Mesendoderm (in vitro differentiated cells): ENCODE data around the gene SLC10A7.
A peak's percentile ranks its signal among the peaks of the same experiment; 100 is the strongest.

Experiments used
- DNase-seq: peaks from one replicate; pipeline ENCODE4 v3.0.0; 2013
- H2AK5ac ChIP-seq: 2 replicates; pipeline ENCODE4 v1.6.1; 2013; ENCODE audit warnings: low read length, inconsistent platforms
- H2BK120ac ChIP-seq: 2 replicates; pipeline ENCODE4 v1.6.1; 2013; ENCODE audit warnings: low read depth, mild to moderate bottlenecking, low read length, moderate library complexity, mixed read lengths
- H2BK15ac ChIP-seq: replicated peaks from 2 replicates; pipeline ENCODE4 v1.6.1; 2013; ENCODE audit warnings: low read depth, mild to moderate bottlenecking, moderate library complexity
- H2BK5ac ChIP-seq: 2 replicates; pipeline ENCODE4 v1.6.1; 2013; ENCODE audit warnings: low read length, inconsistent platforms
- H3K18ac ChIP-seq: 2 replicates; pipeline ENCODE4 v1.6.1; 2013; ENCODE audit warnings: mild to moderate bottlenecking, low read length, mixed read lengths
- H3K23ac ChIP-seq: one replicate; pipeline ENCODE4 v1.6.1; 2013; ENCODE audit warnings: low read length
- H3K27ac ChIP-seq: 2 replicates; pipeline ENCODE4 v1.5.1; 2013; ENCODE audit warnings: low read depth, mild to moderate bottlenecking, inconsistent platforms, low read length, moderate library complexity
- H3K27me3 ChIP-seq: 2 replicates; pipeline ENCODE4 v1.6.1; 2013; ENCODE audit warnings: low read length, control low read depth, mild to moderate bottlenecking, inconsistent platforms; ENCODE audit not compliant: insufficient read depth, poor library complexity
- H3K36me3 ChIP-seq: 2 replicates; pipeline ENCODE4 v1.6.1; 2013; ENCODE audit warnings: low read length, inconsistent platforms; ENCODE audit not compliant: control insufficient read depth, insufficient read depth
- H3K4ac ChIP-seq: one replicate; pipeline ENCODE4 v1.6.1; 2013; ENCODE audit warnings: low read depth, mild to moderate bottlenecking, low read length, moderate library complexity
- H3K4me1 ChIP-seq: 2 replicates; pipeline ENCODE4 v1.6.1; 2013; ENCODE audit warnings: low read depth, low read length, inconsistent platforms; ENCODE audit not compliant: control insufficient read depth
- H3K4me2 ChIP-seq: 2 replicates; pipeline ENCODE4 v1.6.1; 2013; ENCODE audit warnings: low read length
- H3K4me3 ChIP-seq: 2 replicates; pipeline ENCODE4 v1.5.1; 2013; ENCODE audit warnings: mild to moderate bottlenecking, low read length
- H3K56ac ChIP-seq: one replicate; pipeline ENCODE4 v1.6.1; 2013; ENCODE audit warnings: low read length
- H3K79me1 ChIP-seq: 2 replicates; pipeline ENCODE4 v1.6.1; 2013; ENCODE audit warnings: low read length, inconsistent platforms
- H3K79me2 ChIP-seq: 2 replicates; pipeline ENCODE4 v1.6.1; 2013; ENCODE audit warnings: mild to moderate bottlenecking, low read length; ENCODE audit not compliant: control insufficient read depth, insufficient read depth
- H3K9ac ChIP-seq: 2 replicates; pipeline ENCODE4 v1.6.1; 2013; ENCODE audit warnings: low read length, inconsistent platforms
- H4K5ac ChIP-seq: one replicate; pipeline ENCODE4 v1.6.1; 2013; ENCODE audit warnings: low read length
- H4K8ac ChIP-seq: one replicate; pipeline ENCODE4 v1.6.1; 2013; ENCODE audit warnings: low read depth, mild to moderate bottlenecking, control low read depth, low read length, moderate library complexity
- WGBS: extraction: QIAGEN DNeasy Blood & Tissue Kit; methylation state at CpG from one replicate; pipeline ENCODE4 v1.1.7; 2013; ENCODE audit warnings: low lambda C conversion rate, missing lambda C conversion rate; ENCODE audit not compliant: insufficient coverage; ENCODE audit errors: extremely low coverage; 5-methylcytosine and 5-hydroxymethylcytosine counted together

The SLC10A7 gene

GRCh38 chr4:146417822-146418221, 103.9 kb downstream of the SLC10A7 start:
- no peak overlapping the region for H3K18ac ChIP-seq
- H2BK5ac ChIP-seq = no peak overlapping the region
- no peak overlapping the region for H3K9ac ChIP-seq
- H3K36me3 ChIP-seq = no peaks in the 10 kb centered on the region
- H3K4me3 ChIP-seq = no peak overlapping the region
- WGBS = no CpG with 5 or more reads among the region's 2 CpGs
- H3K79me1 ChIP-seq = no peaks in the 10 kb centered on the region
- H2BK15ac ChIP-seq = no peak overlapping the region
- no peak overlapping the region for H4K5ac ChIP-seq
- H3K4me2 ChIP-seq = no peak overlapping the region
- H3K4ac ChIP-seq = no peak overlapping the region
- H3K27me3 ChIP-seq = no peaks in the 10 kb centered on the region
- no peaks in the 10 kb centered on the region for H3K79me2 ChIP-seq
- no peak overlapping the region for H3K56ac ChIP-seq
- no peak overlapping the region for H4K8ac ChIP-seq
- H2BK120ac ChIP-seq = no peak overlapping the region
- no peak overlapping the region for H3K27ac ChIP-seq
- DNase-seq = no peak
- H3K4me1 ChIP-seq = peaks cover 2% of the 10 kb centered on the region
- H2AK5ac ChIP-seq = no peak overlapping the region
- H3K23ac ChIP-seq = no peak overlapping the region

- Histone ChIP-seq H3K4ac (no peak overlapping the region), H3K18ac (no peak overlapping the region), H3K4me2 (no peak overlapping the region), H2BK5ac (no peak overlapping the region), H3K4me1 (peaks cover 2% of the 10 kb centered on the region), H3K9ac (no peak overlapping the region), H3K36me3 (no peaks in the 10 kb centered on the region), H4K5ac (no peak overlapping the region), H3K56ac (no peak overlapping the region), H3K23ac (no peak overlapping the region), H3K79me1 (no peaks in the 10 kb centered on the region), H3K79me2 (no peaks in the 10 kb centered on the region), H4K8ac (no peak overlapping the region), H3K27ac (no peak overlapping the region), H2BK15ac (no peak overlapping the region), H2AK5ac (no peak overlapping the region), H3K27me3 (no peaks in the 10 kb centered on the region), H3K4me3 (no peak overlapping the region), H2BK120ac (no peak overlapping the region)
- no CpG with 5 or more reads among the region's 1 CpG for WGBS
- DNase-seq = no peak
These were observed 105.9 kb downstream of the SLC10A7 start for GRCh38 chr4:146415829-146416228.

GRCh38 chr4:146407669-146408084, 114.1 kb downstream of the SLC10A7 start:
- Histone ChIP-seq H2BK15ac (no peak overlapping the region), H2AK5ac (no peak overlapping the region), H3K27ac (no peak overlapping the region), H4K5ac (no peak overlapping the region), H3K4me1 (no peaks in the 10 kb centered on the region), H3K4me3 (no peak overlapping the region), H3K9ac (no peak overlapping the region), H3K79me2 (no peaks in the 10 kb centered on the region), H3K4me2 (no peak overlapping the region), H3K36me3 (no peaks in the 10 kb centered on the region), H2BK5ac (no peak overlapping the region), H3K18ac (no peak overlapping the region), H3K4ac (no peak overlapping the region), H3K27me3 (no peaks in the 10 kb centered on the region), H3K56ac (no peak overlapping the region), H3K23ac (no peak overlapping the region), H3K79me1 (no peaks in the 10 kb centered on the region), H4K8ac (no peak overlapping the region), H2BK120ac (no peak overlapping the region)
- no peak for DNase-seq
- WGBS = no CpG with 5 or more reads among the region's 4 CpGs

GRCh38 chr4:146407257-146407656, 114.5 kb downstream of the SLC10A7 start:
- no peak overlapping the region for H3K18ac ChIP-seq
- no peak overlapping the region for H3K4me3 ChIP-seq
- H3K36me3 ChIP-seq = no peaks in the 10 kb centered on the region
- no peak overlapping the region for H3K9ac ChIP-seq
- no peak overlapping the region for H3K23ac ChIP-seq
- H2BK120ac ChIP-seq = no peak overlapping the region
- no peak overlapping the region for H4K5ac ChIP-seq
- H3K79me1 ChIP-seq = no peaks in the 10 kb centered on the region
- H3K79me2 ChIP-seq = no peaks in the 10 kb centered on the region
- no peak overlapping the region for H3K27ac ChIP-seq
- H2BK15ac ChIP-seq = no peak overlapping the region
- H2BK5ac ChIP-seq = no peak overlapping the region
- H2AK5ac ChIP-seq = no peak overlapping the region
- no peak for DNase-seq
- no peak overlapping the region for H3K4me2 ChIP-seq
- H3K4ac ChIP-seq = no peak overlapping the region
- no peak overlapping the region for H3K56ac ChIP-seq
- no CpG with 5 or more reads among the region's 3 CpGs for WGBS
- no peaks in the 10 kb centered on the region for H3K27me3 ChIP-seq
- no peak overlapping the region for H4K8ac ChIP-seq
- H3K4me1 ChIP-seq = no peaks in the 10 kb centered on the region

- Histone ChIP-seq H4K5ac (no peak overlapping the region), H3K4ac (no peak overlapping the region), H2AK5ac (no peak overlapping the region), H3K27ac (no peak overlapping the region), H3K23ac (no peak overlapping the region), H3K79me2 (no peaks in the 10 kb centered on the region), H3K9ac (no peak overlapping the region), H3K4me2 (no peak overlapping the region), H3K4me1 (no peaks in the 10 kb centered on the region), H2BK15ac (no peak overlapping the region), H4K8ac (no peak overlapping the region), H2BK120ac (no peak overlapping the region), H3K18ac (no peak overlapping the region), H3K27me3 (no peaks in the 10 kb centered on the region), H3K79me1 (no peaks in the 10 kb centered on the region), H3K36me3 (no peaks in the 10 kb centered on the region), H3K4me3 (no peak overlapping the region), H2BK5ac (no peak overlapping the region), H3K56ac (no peak overlapping the region)
- DNase-seq = no peak
- no CpG with 5 or more reads among the region's 2 CpGs for WGBS
These were observed 120.5 kb downstream of the SLC10A7 start for GRCh38 chr4:146401274-146401673.

- Histone ChIP-seq H3K18ac (no peak overlapping the region), H3K56ac (no peak overlapping the region), H3K9ac (no peak overlapping the region), H2BK120ac (no peak overlapping the region), H3K4me1 (no peaks in the 10 kb centered on the region), H4K5ac (no peak overlapping the region), H3K4me3 (no peak overlapping the region), H4K8ac (no peak overlapping the region), H2AK5ac (no peak overlapping the region), H3K79me1 (no peaks in the 10 kb centered on the region), H3K4ac (no peak overlapping the region), H3K23ac (no peak overlapping the region), H2BK15ac (no peak overlapping the region), H3K4me2 (no peak overlapping the region), H3K36me3 (no peaks in the 10 kb centered on the region), H3K79me2 (no peaks in the 10 kb centered on the region), H3K27ac (no peak overlapping the region), H2BK5ac (no peak overlapping the region), H3K27me3 (no peaks in the 10 kb centered on the region)
- no CpG with 5 or more reads among the region's 6 CpGs for WGBS
- DNase-seq = peak; percentile 79
These were observed 122.8 kb downstream of the SLC10A7 start for GRCh38 chr4:146398896-146399445.
